Psoas muscle (tissue), 8 donors: ENCODE data around the gene EXTL1. TPM values are rescaled to one million over a fixed set of nuclear protein-coding genes. Genes with fewer than 3 reads are reported as not detected.

Experiments
- ATAC-seq, 4 donors: fragments of 200-7000 bp; cut with Tn5 transposase; one replicate each; pipeline ENCODE4 v1.9.1; 2020; ENCODE audit warnings: moderate library complexity in 3 of 4, mild to moderate bottlenecking in 2 of 4
- DNase-seq, 2 donors: peaks; one replicate each; pipeline ENCODE4 v3.0.0-alpha.2; 2020
- H3K27ac ChIP-seq: fragments of 200-600 bp; one replicate; pipeline ENCODE4 v1.8.0; 2022
- H3K27me3 ChIP-seq, 3 donors: fragments of 200-600 bp in 1 of 3; one replicate each; pipeline versions ENCODE4 v1.6.1 to v1.8.0; 2013 to 2022; ENCODE audit warnings: low read length in 2 of 3, mild to moderate bottlenecking in 2 of 3, moderate library complexity in 1 of 3; ENCODE audit not compliant: insufficient read depth in 3 of 3
- H3K36me3 ChIP-seq, 2 donors: fragments of 200-600 bp in 1 of 2; one replicate each; pipeline versions ENCODE4 v1.6.1 to v1.8.0; 2013 to 2022; ENCODE audit warnings: low read depth in 1 of 2, mild to moderate bottlenecking in 1 of 2, moderate library complexity in 1 of 2; ENCODE audit not compliant: insufficient read depth in 1 of 2
- H3K4me1 ChIP-seq: fragments of 200-600 bp; one replicate; pipeline ENCODE4 v1.8.0; 2022
- H3K4me3 ChIP-seq: fragments of 200-600 bp; one replicate; pipeline ENCODE4 v1.8.0; 2022; ENCODE audit warnings: mild to moderate bottlenecking
- H3K9me3 ChIP-seq: fragments of 200-600 bp; one replicate; pipeline ENCODE4 v1.8.0; 2022
- CTCF ChIP-seq: fragments of 200-600 bp; IDR thresholded peaks from one replicate; pipeline ENCODE4 v1.8.0; 2022; ENCODE audit warnings: antibody characterized with exemption
- WGBS, 3 donors: extraction: QIAGEN DNeasy Blood & Tissue Kit; methylation state at CpG; one replicate each; pipeline versions ENCODE4 v1.1.6 to v1.1.7; 2013; 5-methylcytosine and 5-hydroxymethylcytosine counted together
- intact Hi-C, 2 donors: fragments of 100-400 bp; cut with DNase I; formaldehyde crosslinking; loops; one replicate each; pipeline versions ENCODE4 v1.11.0 to v1.14.2; 2022
- polyA plus RNA-seq, 3 donors: library from polyadenylated mRNA; stranded (reverse); fragments of 200-250 nt; gene quantifications; one replicate each; pipeline ENCODE4 v1.2.3, GENCODE V29; 2013
- total RNA-seq, 4 donors: library from RNA; stranded (reverse); fragmentation: NEBNext Ultra II Directional in 2 of 4; extraction: Animal tissue kit (Norgen Biotek cat#: 25700) in 2 of 4; gene quantifications; one replicate each; pipeline versions ENCODE4 v1.2.1 to v1.2.4, GENCODE V29; 2021 to 2023
- donor health status: healthy with polysubstance abuse.
- donor health status: DM: no; HTN: no; CAD: no; lungs with moderate emphysema.
- donor health status: Bipolar disorder and iron deficiency.
- donor health status: healthy.
- donor health status: DM: yes; HTN: yes; CAD: no.
- donor health status: DM: no; HTN: no; CAD: no.
- donor health status: DM: no; HTN: no; CAD: no.
- donor health status: DM: yes; HTN: yes; CAD: no.

Gene EXTL1
- total and polyA plus RNA-seq, 7 donors = 0.39 to 4.6 (median 1.1) TPM

- WGBS, 3 donors = 32 to 43% (median 33%) methylated on average over 6 of the region's 6 CpGs
- Histone ChIP-seq H3K4me3 (no peak overlapping the region), H3K4me1 (peaks cover 45% of the 10 kb centered on the region), H3K9me3 (no peaks in the 10 kb centered on the region), H3K27ac (peak overlapping the region; percentile 73), H3K36me3 (no peaks in the 10 kb centered on the region), H3K27me3 (no peaks in the 10 kb centered on the region)
- no peak for TF ChIP-seq CTCF
- ATAC-seq = peak in 2 of 4 donors; percentile 3 to 4
- intact Hi-C loops = no loop called here
- DNase-seq = no peak
Observed at GRCh38 chr1:26020941-26021646, 481 bp upstream of the EXTL1 start.

DNA sequence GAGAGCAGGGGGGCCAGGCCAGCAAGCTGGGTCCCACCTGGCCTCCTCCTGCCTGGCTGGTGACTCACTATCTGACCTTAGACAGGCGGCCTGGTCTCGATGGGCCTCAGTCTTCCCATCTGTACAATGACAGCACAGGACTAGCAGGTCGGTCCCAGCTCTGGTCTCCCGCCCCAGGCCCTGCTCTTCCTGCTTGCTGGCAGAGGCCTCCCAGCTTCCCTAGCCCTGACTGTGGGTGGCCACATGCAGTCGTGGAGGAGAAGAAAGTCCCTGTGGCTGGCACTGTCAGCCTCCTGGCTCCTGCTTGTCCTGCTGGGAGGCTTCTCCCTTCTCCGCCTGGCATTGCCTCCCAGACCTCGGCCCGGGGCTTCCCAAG, 817 bp downstream of the EXTL1 start:
- Histone ChIP-seq H3K4me1 (peaks cover 34% of the 10 kb centered on the region), H3K4me3 (peak overlapping the region; percentile 9), H3K36me3 (no peaks in the 10 kb centered on the region), H3K27me3 (no peaks in the 10 kb centered on the region), H3K27ac (peak overlapping the region; percentile 73), H3K9me3 (no peaks in the 10 kb centered on the region)
- DNase-seq = no peak
- intact Hi-C loops = no loop called here
- ATAC-seq = peak; percentile 31 to 39 (median 34)
- WGBS, 3 donors = 21 to 36% (median 28%) methylated on average over 8 of the region's 8 CpGs
- TF ChIP-seq CTCF = no peak

GRCh38 chr1:26023009-26023408, 1.4 kb downstream of the EXTL1 start:
- intact Hi-C loops = no loop called here
- peaks cover 30% of the 10 kb centered on the region for H3K4me1 ChIP-seq
- ATAC-seq = peak in 2 of 4 donors; percentile 2 to 16
- peak overlapping the region; percentile 73 for H3K27ac ChIP-seq
- H3K36me3 ChIP-seq = no peaks in the 10 kb centered on the region
- peak overlapping the region; percentile 9 for H3K4me3 ChIP-seq
- no peaks in the 10 kb centered on the region for H3K27me3 ChIP-seq
- WGBS, 3 donors = 46 to 55% (median 48%) methylated on average over 13 of the region's 13 CpGs
- no peak for DNase-seq
- TF ChIP-seq CTCF = no peak
- H3K9me3 ChIP-seq = no peaks in the 10 kb centered on the region

DNA sequence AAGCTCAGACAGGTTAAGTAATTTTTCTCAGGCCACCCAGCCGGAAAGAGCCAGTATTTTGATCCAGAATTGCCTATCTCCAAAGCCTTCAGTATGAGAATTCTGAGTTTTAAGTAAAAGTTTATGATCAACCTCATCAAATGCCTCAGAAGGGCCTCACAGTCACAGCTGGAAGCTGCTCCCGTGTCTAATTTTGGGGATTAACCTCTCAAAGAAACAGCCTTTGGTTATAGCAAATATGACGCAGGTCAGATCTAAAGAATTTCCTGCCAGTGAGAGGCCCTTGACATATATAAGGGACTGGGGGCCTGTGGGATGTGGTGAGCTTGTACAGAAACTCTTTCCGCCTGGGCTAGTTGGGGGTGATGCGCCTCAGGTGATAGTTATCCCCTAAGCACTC, 2.3 kb downstream of the EXTL1 start:
- Histone ChIP-seq H3K27me3 (no peaks in the 10 kb centered on the region), H3K27ac (peak overlapping the region; percentile 36), H3K4me1 (peaks cover 26% of the 10 kb centered on the region), H3K9me3 (no peaks in the 10 kb centered on the region), H3K4me3 (no peak overlapping the region), H3K36me3 (no peaks in the 10 kb centered on the region)
- 67 to 74% (median 71%) methylated on average over 5 of the region's 5 CpGs for WGBS, 3 donors
- intact Hi-C loops = no loop called here
- TF ChIP-seq CTCF = no peak
- no peak for DNase-seq
- no peak for ATAC-seq

- H3K36me3 ChIP-seq = no peaks in the 10 kb centered on the region
- H3K27me3 ChIP-seq = no peaks in the 10 kb centered on the region
- 58 to 72% (median 61%) methylated on average over 5 of the region's 5 CpGs for WGBS, 3 donors
- H3K9me3 ChIP-seq = no peaks in the 10 kb centered on the region
- no peak for DNase-seq
- no peak for ATAC-seq
- TF ChIP-seq CTCF = no peak
- peaks cover 26% of the 10 kb centered on the region for H3K4me1 ChIP-seq
- intact Hi-C loops = no loop called here
- peak overlapping the region; percentile 36 for H3K27ac ChIP-seq
- no peak overlapping the region for H3K4me3 ChIP-seq
Observed at GRCh38 chr1:26025060-26025459, 3.5 kb downstream of the EXTL1 start.
